ENCODE measurements around the gene ALS2CL. TPM values are rescaled to one million over a fixed set of nuclear protein-coding genes. Genes with fewer than 3 reads are reported as not detected.
A peak's percentile ranks its signal among the peaks of the same experiment; 100 is the strongest.

The ALS2CL gene
- total RNA-seq, 3 donors from 2014 or later (not counting 1 experiment from before 2014, with no cell fraction given): 0.07 to 1.3 (median 0.70) TPM

DNA sequence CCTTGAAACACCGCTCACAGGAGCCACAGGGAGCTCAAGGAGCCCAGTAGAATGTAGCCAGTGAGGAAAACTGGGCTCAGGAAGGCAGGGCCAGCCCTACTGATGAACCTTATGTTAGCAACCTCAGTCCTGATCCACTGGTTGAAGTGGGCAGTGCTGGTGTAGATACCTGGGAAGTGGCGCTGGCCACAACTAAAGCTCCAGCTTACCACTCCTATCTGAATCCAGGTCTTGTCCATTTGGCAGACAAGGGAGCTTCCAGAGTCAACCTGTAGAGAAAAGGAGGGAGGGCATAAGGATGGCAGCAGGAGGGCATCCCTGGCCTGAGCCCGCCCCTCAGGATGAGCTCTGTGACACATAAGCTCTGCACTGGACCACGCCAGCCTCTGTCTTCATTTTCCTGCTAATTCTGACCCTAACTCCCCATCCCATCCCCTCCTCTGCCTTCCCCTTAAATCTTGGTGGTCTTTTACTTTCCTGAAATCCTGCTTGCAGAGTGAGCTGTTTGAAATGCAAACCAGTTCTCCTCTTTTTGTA, 26.3 kb upstream of the ALS2CL start:
- H3K4me1 ChIP-seq (ENCODE audit: control insufficient read depth, insufficient read depth, low read length): no peaks in the 10 kb centered on the region
- Mint-ChIP-seq H3K27me3 (ENCODE audit: low read depth in 2 of 2) (peaks cover 0 to 21% of the 10 kb centered on the region in 2 donors), H3K9me3 (peaks cover 0 to 3% of the 10 kb centered on the region in 2 donors), H3K27ac (no peak overlapping the region), H3K4me3 (no peak overlapping the region), H3K4me1 (peaks cover 0 to 4% of the 10 kb centered on the region in 2 donors), H3K36me3 (no peaks in the 10 kb centered on the region)
- WGBS (ENCODE audit: insufficient coverage): 91% methylated on average over 3 of the region's 4 CpGs
- no peak for ATAC-seq
- intact Hi-C loops (cut with micrococcal nuclease): no loop called here
- H3K27me3 ChIP-seq (ENCODE audit: control insufficient read depth, insufficient read depth, low read length): peaks cover 2% of the 10 kb centered on the region
- no peak for DNase-seq
- H3K4me3 ChIP-seq (ENCODE audit: low read length): no peak overlapping the region
- no peak for TF ChIP-seq CTCF (IDR thresholded peaks at IDR 0.05)
- H3K9me3 ChIP-seq (ENCODE audit: control insufficient read depth, insufficient read depth, low read length): no peaks in the 10 kb centered on the region
- H3K27ac ChIP-seq (ENCODE audit: low read length): no peak overlapping the region
- H3K36me3 ChIP-seq (ENCODE audit: control insufficient read depth, insufficient read depth, low read length): no peaks in the 10 kb centered on the region

DNA sequence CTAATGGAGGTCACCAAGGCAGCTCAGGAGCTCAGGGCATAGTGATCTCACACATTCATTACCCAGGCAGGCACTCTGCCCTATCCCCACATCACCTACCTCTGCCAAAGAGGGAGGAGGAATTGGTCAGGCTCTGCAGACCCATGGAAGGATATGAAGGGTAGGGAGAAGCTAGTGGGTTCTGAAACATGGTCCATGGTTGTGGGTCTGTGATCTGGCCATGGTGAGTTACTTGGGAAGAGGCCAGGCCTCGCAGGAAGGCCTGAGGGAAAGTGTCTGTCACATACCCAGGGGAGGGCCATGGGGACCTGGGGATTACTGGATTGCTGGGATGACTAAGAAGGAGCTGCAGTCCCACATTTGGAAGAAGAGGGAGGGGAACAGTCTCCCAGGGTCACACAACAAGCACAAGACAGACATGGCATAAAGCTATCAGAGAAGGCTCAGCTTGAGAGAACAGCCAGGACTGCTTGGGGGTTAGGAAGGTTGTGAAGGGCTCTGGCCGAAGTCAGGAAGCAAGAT, 25.6 kb upstream of the ALS2CL start:
- H3K27me3 Mint-ChIP-seq (ENCODE audit: low read depth in 2 of 2): peaks cover 0 to 18% of the 10 kb centered on the region in 2 donors
- no peak overlapping the region for H3K27ac Mint-ChIP-seq
- Histone ChIP-seq H3K27me3 (ENCODE audit: control insufficient read depth, insufficient read depth, low read length) (peaks cover 2% of the 10 kb centered on the region), H3K9me3 (ENCODE audit: control insufficient read depth, insufficient read depth, low read length) (no peaks in the 10 kb centered on the region), H3K36me3 (ENCODE audit: control insufficient read depth, insufficient read depth, low read length) (no peaks in the 10 kb centered on the region), H3K4me3 (ENCODE audit: low read length) (no peak overlapping the region), H3K27ac (ENCODE audit: low read length) (no peak overlapping the region), H3K4me1 (ENCODE audit: control insufficient read depth, insufficient read depth, low read length) (no peaks in the 10 kb centered on the region)
- peaks cover 0 to 3% of the 10 kb centered on the region in 2 donors for H3K9me3 Mint-ChIP-seq
- intact Hi-C loops (cut with micrococcal nuclease): no loop called here
- 76% methylated on average over 2 of the region's 2 CpGs for WGBS (ENCODE audit: insufficient coverage)
- H3K36me3 Mint-ChIP-seq: no peaks in the 10 kb centered on the region
- no peak for DNase-seq
- no peak for TF ChIP-seq CTCF (IDR thresholded peaks at IDR 0.05)
- H3K4me1 Mint-ChIP-seq: peaks cover 0 to 4% of the 10 kb centered on the region in 2 donors
- H3K4me3 Mint-ChIP-seq: no peak overlapping the region
- ATAC-seq: no peak

DNA sequence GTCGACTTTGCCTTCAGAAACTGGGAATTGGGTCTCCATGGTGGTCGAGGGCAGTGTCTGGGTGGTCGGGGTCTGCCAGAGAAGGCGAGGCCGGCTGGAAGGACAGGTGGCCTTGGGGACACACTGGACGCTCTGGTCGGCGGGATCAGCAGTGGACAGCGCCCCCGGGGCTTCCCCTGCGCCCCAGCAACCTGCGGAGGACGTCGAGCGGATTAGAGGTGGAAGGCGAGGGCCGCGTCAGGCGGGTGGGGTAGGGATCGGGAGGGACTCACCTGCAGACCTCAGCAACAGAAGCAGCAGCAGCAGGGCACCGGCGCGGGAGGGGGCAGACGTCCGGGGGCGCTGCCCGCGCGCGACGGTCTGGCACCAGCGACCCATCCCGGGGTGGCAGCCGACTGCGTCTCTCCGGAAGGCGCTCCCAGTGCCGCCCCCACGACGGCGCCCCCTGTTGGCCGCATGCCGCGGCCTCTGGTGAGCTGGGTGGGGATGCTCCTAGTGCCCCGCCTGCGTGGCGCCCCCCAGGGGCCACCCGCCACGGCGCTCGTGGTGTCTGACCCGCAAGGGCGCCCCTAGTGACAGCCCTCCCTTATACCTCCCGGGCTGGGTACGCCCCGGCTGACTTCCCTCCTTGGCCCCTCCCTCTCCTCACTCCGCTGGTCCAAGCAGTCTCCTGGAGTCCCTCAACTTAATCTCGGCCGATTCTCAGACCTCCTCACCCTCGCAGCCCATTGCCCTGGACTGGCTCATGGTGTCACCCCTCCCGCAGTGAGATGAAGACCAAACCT, 24.2 kb upstream of the ALS2CL start, which contains the start of gene PRSS50:
TSS of gene PRSS50 (minus strand) at position 423 of the 785 bp plus-strand sequence. CDS start at position 378, 45 bp downstream.
- Histone ChIP-seq H3K27me3 (ENCODE audit: control insufficient read depth, insufficient read depth, low read length) (peaks cover 2% of the 10 kb centered on the region), H3K9me3 (ENCODE audit: control insufficient read depth, insufficient read depth, low read length) (no peaks in the 10 kb centered on the region), H3K27ac (ENCODE audit: low read length) (no peak within 1 kb of the TSS), H3K4me1 (ENCODE audit: control insufficient read depth, insufficient read depth, low read length) (no peaks in the 10 kb centered on the region), H3K36me3 (ENCODE audit: control insufficient read depth, insufficient read depth, low read length) (no peaks in the 10 kb centered on the region), H3K4me3 (ENCODE audit: low read length) (no peak within 1 kb of the TSS)
- Mint-ChIP-seq H3K9me3 (peaks cover 0 to 3% of the 10 kb centered on the region in 2 donors), H3K4me1 (peaks cover 0 to 4% of the 10 kb centered on the region in 2 donors), H3K4me3 (no peak within 1 kb of the TSS), H3K36me3 (no peaks in the 10 kb centered on the region), H3K27ac (no peak within 1 kb of the TSS), H3K27me3 (ENCODE audit: low read depth in 2 of 2) (peaks cover 0 to 18% of the 10 kb centered on the region in 2 donors)
- intact Hi-C loops (cut with micrococcal nuclease): no loop called here
- WGBS (ENCODE audit: insufficient coverage): 68% methylated on average over 61 of the region's 61 CpGs
- ATAC-seq (peak in 2 of 3 donors; percentile 67 to 71), DNase-seq (peak in 1 of 2 donors; percentile 26)
- TF ChIP-seq CTCF (IDR thresholded peaks at IDR 0.05): peak; percentile 27
